ENCODE results near the gene WDR33.

- no peak for TF ChIP-seq CTCF (IDR thresholded peaks at IDR 0.05)
- TF ChIP-seq POLR2A (IDR thresholded peaks at IDR 0.05), result no peak
Observed at GRCh38 chr2:127763776-127764175, 47.2 kb downstream of the WDR33 start.
